Naive B cell (primary cell): ENCODE data around the gene C1orf174. TPM values are rescaled to one million over a fixed set of nuclear protein-coding genes. Genes with fewer than 3 reads are reported as not detected.

Experiments used
- polyA plus RNA-seq, 6 donors: library from polyadenylated mRNA; unstranded; fragments of 300-500 nt; fragmentation: Illumina TruSeq; gene quantifications; one replicate each; pipeline ENCODE4 v1.2.3, GENCODE V29; 2021; ENCODE audit warnings: low read depth in 6 of 6

C1orf174 gene
- polyA plus RNA-seq, 6 donors from 2014 or later = 13.6 to 27.9 (median 21.9) TPM

Other genes starting within 250 kb of the C1orf174 start
- not detected for gene TP73, start 247.8 kb downstream of the C1orf174 start, polyA plus RNA-seq
- gene CCDC27, start 147.8 kb downstream of the C1orf174 start, polyA plus RNA-seq = not detected
- 1 to 10 TPM in 3 of 6 donors, under 1 TPM in 2, not detected in 1; 0.82 to 2.2 (median 1.4) TPM for gene SMIM1, start 127.5 kb downstream of the C1orf174 start, polyA plus RNA-seq
- gene LRRC47, start 103.8 kb downstream of the C1orf174 start, polyA plus RNA-seq = 10 to 100 TPM; 13.6 to 30.8 (median 26.9) TPM
- 10 to 100 TPM in 5 of 6 donors, 1 to 10 TPM in 1; 8.1 to 34.6 (median 17.5) TPM for gene CEP104, start 43.1 kb downstream of the C1orf174 start, polyA plus RNA-seq
- 10 to 100 TPM in 1 of 6 donors, 1 to 10 TPM in 5; 2.7 to 10.2 (median 7.3) TPM for gene DFFB, start 42.8 kb downstream of the C1orf174 start, polyA plus RNA-seq